HEK293 (cell line): ENCODE measurements around the gene ALG1.
A peak's percentile ranks its signal among the peaks of the same experiment; 100 is the strongest.
"Not testable (repeated sequence)": the region's sequence is repeated elsewhere in the genome, so short reads cannot be mapped to it uniquely, and the experiment has no call there.

Source experiments
- CTCF ChIA-PET: fragments of 350-600 bp; formaldehyde crosslinking; extraction: SDS; loops from one replicate; lab custom pipeline; 2021; ENCODE audit warnings: antibody characterized with exemption; lab: Yijun Ruan, JAX
- POLR2A ChIA-PET: fragments of 300-600 bp; formaldehyde crosslinking; extraction: SDS; loops from one replicate; lab custom pipeline; 2020; ENCODE audit warnings: antibody characterized with exemption, inconsistent platforms; lab: Yijun Ruan, JAX
- H3K27ac ChIP-seq: fragments of 200-500 bp; sonication (Bioruptor generic); 2 replicates; pipeline ENCODE4 v1.5.1; 2014; ENCODE audit warnings: low read depth, low read length, control low read depth, inconsistent platforms; ENCODE audit errors: extremely low read depth
- H3K36me3 ChIP-seq, 2 experiments: fragments of 200-500 bp in 1 of 2; sonication (Bioruptor generic) in 1 of 2; 1 replicate in 1 of 2; 2 replicates in 1 of 2; pipeline ENCODE4 v1.5.1; 2014 to 2017; ENCODE audit warnings: inconsistent platforms in 2 of 2, low read length in 2 of 2; ENCODE audit not compliant: control insufficient read depth in 2 of 2, insufficient read depth in 1 of 2
- H3K4me1 ChIP-seq: fragments of 200-500 bp; sonication (Bioruptor generic); 2 replicates; pipeline ENCODE4 v1.5.1; 2014; ENCODE audit warnings: mild to moderate bottlenecking, low read length, inconsistent platforms; ENCODE audit not compliant: control insufficient read depth, insufficient read depth
- H3K4me3 ChIP-seq: 2 replicates; pipeline ENCODE4 v1.5.1; 2011; ENCODE audit warnings: low read depth, mild to moderate bottlenecking, control low read depth, low read length, moderate library complexity
- H3K9me3 ChIP-seq: fragments of 200-500 bp; sonication (Bioruptor generic); 2 replicates; pipeline ENCODE4 v1.5.1; 2014; ENCODE audit warnings: low read depth, low read length, inconsistent platforms; ENCODE audit not compliant: control insufficient read depth, insufficient read depth
- ATF2 ChIP-seq: fragments of 450-650 bp; formaldehyde crosslinking; IDR thresholded peaks from 2 replicates; pipeline ENCODE4 v1.5.1; 2016; ENCODE audit warnings: missing biosample characterization, missing genetic modification characterization, low read depth
- ZBTB11 ChIP-seq: fragments of 450-650 bp; formaldehyde crosslinking; conservative IDR thresholded peaks from 2 replicates; pipeline ENCODE4 v1.5.1; 2016; ENCODE audit warnings: low read depth, missing biosample characterization, missing genetic modification characterization
- ZFP37 ChIP-seq: fragments of 450-650 bp; formaldehyde crosslinking; IDR thresholded peaks from 2 replicates; pipeline ENCODE4 v1.5.1; 2016; ENCODE audit warnings: missing biosample characterization, missing genetic modification characterization
- ZNF404 ChIP-seq: fragments of 450-650 bp; formaldehyde crosslinking; IDR thresholded peaks from 2 replicates; pipeline ENCODE4 v1.5.1; 2017; ENCODE audit warnings: missing biosample characterization, missing genetic modification characterization
- ZNF423 ChIP-seq: fragments of 450-650 bp; formaldehyde crosslinking; IDR thresholded peaks from 2 replicates; pipeline ENCODE4 v1.5.1; 2016; ENCODE audit warnings: missing biosample characterization, missing genetic modification characterization
- ZNF426 ChIP-seq: fragments of 450-650 bp; formaldehyde crosslinking; IDR thresholded peaks from 2 replicates; pipeline ENCODE4 v1.5.1; 2017; ENCODE audit warnings: missing biosample characterization, missing genetic modification characterization, mild to moderate bottlenecking, inconsistent platforms, moderate library complexity
- ZNF510 ChIP-seq: fragments of 450-650 bp; formaldehyde crosslinking; IDR thresholded peaks from 2 replicates; pipeline ENCODE4 v1.5.1; 2018; ENCODE audit warnings: mild to moderate bottlenecking, missing genetic modification characterization, missing biosample characterization; ENCODE audit not compliant: insufficient replicate concordance
- ZNF514 ChIP-seq: fragments of 450-650 bp; formaldehyde crosslinking; IDR thresholded peaks from 2 replicates; pipeline ENCODE4 v1.5.1; 2016; ENCODE audit warnings: missing biosample characterization, missing genetic modification characterization
- ZNF548 ChIP-seq: fragments of 450-650 bp; formaldehyde crosslinking; IDR thresholded peaks from 2 replicates; pipeline ENCODE4 v1.5.1; 2016; ENCODE audit warnings: missing biosample characterization, missing genetic modification characterization
- ZNF596 ChIP-seq: fragments of 450-650 bp; IDR thresholded peaks from 2 replicates; pipeline ENCODE4 v1.5.0; 2018; ENCODE audit warnings: missing biosample characterization, mild to moderate bottlenecking, missing genetic modification characterization, moderate library complexity
- ZNF664 ChIP-seq: fragments of 450-650 bp; formaldehyde crosslinking; IDR thresholded peaks from 2 replicates; pipeline ENCODE4 v1.5.1; 2016; ENCODE audit warnings: missing biosample characterization, missing genetic modification characterization
- ZNF707 ChIP-seq: fragments of 450-650 bp; formaldehyde crosslinking; IDR thresholded peaks from 2 replicates; pipeline ENCODE4 v1.5.1; 2016; ENCODE audit warnings: missing biosample characterization, missing genetic modification characterization
- ZNF768 ChIP-seq: fragments of 450-650 bp; formaldehyde crosslinking; IDR thresholded peaks from 2 replicates; pipeline ENCODE4 v1.5.1; 2018; ENCODE audit warnings: missing biosample characterization, mild to moderate bottlenecking, missing genetic modification characterization
- ZXDB ChIP-seq: fragments of 450-650 bp; formaldehyde crosslinking; IDR thresholded peaks from 2 replicates; pipeline ENCODE4 v1.5.1; 2016; ENCODE audit warnings: missing biosample characterization, missing genetic modification characterization
- TF ChIP-seq, protein P1 (sequence below): fragments of 450-650 bp; formaldehyde crosslinking; IDR thresholded peaks from 2 replicates; pipeline ENCODE4 v1.5.1; 2016; ENCODE audit warnings: missing biosample characterization, missing genetic modification characterization

Gene ALG1

GRCh38 chr16:5072334-5073278 is 963 bp downstream of the ALG1 start:
- no peaks in the 10 kb centered on the region for H3K4me1 ChIP-seq

DNA sequence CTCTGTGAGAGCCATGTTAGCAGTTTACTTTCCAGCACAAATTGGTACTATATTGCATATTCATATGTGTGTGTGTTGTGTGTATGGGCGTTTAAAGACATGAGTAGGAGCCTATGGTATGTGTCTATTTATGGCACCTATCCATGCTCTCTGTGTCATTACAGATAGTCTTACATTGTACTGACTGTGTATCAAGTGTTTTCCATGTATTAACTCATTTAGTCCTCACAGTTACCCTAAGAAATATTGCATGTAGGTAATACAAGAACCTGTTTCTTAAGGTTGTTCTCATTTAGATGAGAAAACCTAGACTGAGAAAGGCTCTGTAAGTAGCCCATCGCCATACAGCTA is 1.6 kb downstream of the ALG1 start:
- POLR2A ChIA-PET = no interaction called here
- TF ChIP-seq, protein P1, sequence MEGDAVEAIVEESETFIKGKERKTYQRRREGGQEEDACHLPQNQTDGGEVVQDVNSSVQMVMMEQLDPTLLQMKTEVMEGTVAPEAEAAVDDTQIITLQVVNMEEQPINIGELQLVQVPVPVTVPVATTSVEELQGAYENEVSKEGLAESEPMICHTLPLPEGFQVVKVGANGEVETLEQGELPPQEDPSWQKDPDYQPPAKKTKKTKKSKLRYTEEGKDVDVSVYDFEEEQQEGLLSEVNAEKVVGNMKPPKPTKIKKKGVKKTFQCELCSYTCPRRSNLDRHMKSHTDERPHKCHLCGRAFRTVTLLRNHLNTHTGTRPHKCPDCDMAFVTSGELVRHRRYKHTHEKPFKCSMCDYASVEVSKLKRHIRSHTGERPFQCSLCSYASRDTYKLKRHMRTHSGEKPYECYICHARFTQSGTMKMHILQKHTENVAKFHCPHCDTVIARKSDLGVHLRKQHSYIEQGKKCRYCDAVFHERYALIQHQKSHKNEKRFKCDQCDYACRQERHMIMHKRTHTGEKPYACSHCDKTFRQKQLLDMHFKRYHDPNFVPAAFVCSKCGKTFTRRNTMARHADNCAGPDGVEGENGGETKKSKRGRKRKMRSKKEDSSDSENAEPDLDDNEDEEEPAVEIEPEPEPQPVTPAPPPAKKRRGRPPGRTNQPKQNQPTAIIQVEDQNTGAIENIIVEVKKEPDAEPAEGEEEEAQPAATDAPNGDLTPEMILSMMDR (tag by site-specific recombination) = no peak
- TF ChIP-seq ZNF768 (tag by site-specific recombination) (no peak), ZBTB11 (no peak), ZNF426 (tag by site-specific recombination) (no peak), ZNF596 (tag by site-specific recombination) (no peak), ZNF707 (no peak), ZNF510 (tag by site-specific recombination) (no peak)
- H3K4me3 ChIP-seq = no peak overlapping the region

More at GRCh38 chr16:5072334-5073278, 963 bp downstream of the ALG1 start:
- POLR2A ChIA-PET = interaction anchor here (1.5 kb wide), 1 partner anchor 25 kb away, joined by 5 read pairs; no protein-coding TSS in a partner anchor
- Histone ChIP-seq H3K27ac (no peak overlapping the region; the same call in 1 of the 2 replicates), H3K4me3 (peak overlapping the region; percentile 90), H3K9me3 (no peaks in the 10 kb centered on the region), H3K36me3 (peaks cover 0 to 35% of the 10 kb centered on the region in 2 experiments; a peak in 1 of 3 replicates)
- no peak for TF ChIP-seq ZFP37
- peak; percentile 87 for TF ChIP-seq ZNF664 (tag by site-specific recombination)
- CTCF ChIA-PET = interaction anchor here (0.5 to 1.5 kb wide), 3 partner anchors 10 to 115 kb away, joined by 3 to 4 read pairs (median 3); no protein-coding TSS in a partner anchor

DNA sequence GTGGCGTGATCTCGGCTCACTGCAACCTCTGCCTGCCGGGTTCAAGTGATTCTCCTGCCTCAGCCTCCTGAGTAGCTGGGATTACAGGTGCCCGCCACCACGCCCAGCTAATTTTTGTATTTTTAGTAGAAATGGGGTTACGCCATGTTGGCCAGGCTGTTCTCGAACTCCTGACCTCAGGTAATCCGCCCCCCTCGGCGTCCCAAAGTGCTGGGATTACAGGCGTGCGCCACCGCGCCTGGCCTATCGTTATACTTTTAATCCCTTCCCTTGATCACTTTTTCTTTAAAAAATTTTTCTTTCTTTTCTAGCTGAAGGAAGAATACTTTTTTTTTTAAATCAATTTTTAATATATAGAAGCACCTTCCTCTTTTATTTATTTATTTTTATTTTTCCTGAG is 2.1 kb downstream of the ALG1 start:
- POLR2A ChIA-PET, CTCF ChIA-PET, H3K9me3 ChIP-seq, H3K4me3 ChIP-seq, H3K27ac ChIP-seq, H3K4me1 ChIP-seq: not testable (repeated sequence)
- H3K36me3 ChIP-seq = peaks cover 0 to 40% of the 10 kb centered on the region in 2 experiments; a peak in 1 of 3 replicates

More for the DNA sequence above, 1.6 kb downstream of the ALG1 start:
- Histone ChIP-seq H3K4me1 (no peaks in the 10 kb centered on the region), H3K36me3 (peaks cover 0 to 35% of the 10 kb centered on the region in 2 experiments; a peak in 1 of 3 replicates), H3K9me3 (no peaks in the 10 kb centered on the region), H3K27ac (no peak overlapping the region)
- CTCF ChIA-PET = interaction anchor here (1.5 kb wide), 1 partner anchor 11 kb away, joined by 4 read pairs; no protein-coding TSS in a partner anchor

- CTCF ChIA-PET = interaction anchor here (0.5 to 1.1 kb wide), 3 partner anchors 9 to 558 kb away, joined by 3 to 9 read pairs (median 6); no protein-coding TSS in a partner anchor
- no peaks in the 10 kb centered on the region for H3K9me3 ChIP-seq
- POLR2A ChIA-PET = interaction anchor here (1.2 kb wide), 1 partner anchor 22 kb away, joined by 3 read pairs; the partner anchor contains the start of gene EEF2KMT
- H3K36me3 ChIP-seq = peaks cover 0 to 40% of the 10 kb centered on the region in 2 experiments; a peak in 1 of 3 replicates
- no peak overlapping the region for H3K27ac ChIP-seq
- H3K4me1 ChIP-seq = no peaks in the 10 kb centered on the region
- no peak overlapping the region for H3K4me3 ChIP-seq
- no peak for TF ChIP-seq ZXDB (tag by site-specific recombination)
- no peak for TF ChIP-seq ZNF423 (tag by site-specific recombination)
- no peak for TF ChIP-seq ATF2 (tag by site-specific recombination)
- no peak for TF ChIP-seq ZNF768 (tag by site-specific recombination)
- no peak for TF ChIP-seq ZNF404
- no peak for TF ChIP-seq ZNF514 (tag by site-specific recombination)
- no peak for TF ChIP-seq ZNF548 (tag by site-specific recombination)
These were observed 4.0 kb downstream of the ALG1 start for GRCh38 chr16:5075637-5076036.
